K562 (cell line): ENCODE measurements around the gene EME2. TPM values are rescaled to one million over a fixed set of nuclear protein-coding genes. Genes with fewer than 3 reads are reported as not detected.
A peak's percentile ranks its signal among the peaks of the same experiment; 100 is the strongest.

ENCODE experiments used
- CSDE1 ChIP-seq, 2 experiments: fragments of 450-650 bp; IDR thresholded peaks; 2 replicates each; pipeline ENCODE4 v1.6.1; 2016; ENCODE audit warnings: mild to moderate bottlenecking in 1 of 2
- CTCF ChIP-seq, 3 experiments: IDR thresholded peaks in 2 of 3; conservative IDR thresholded peaks in 1 of 3; 2 replicates each; pipeline ENCODE4 v1.5.1; 2011 to 2012; ENCODE audit warnings: low read length in 3 of 3, mild to moderate bottlenecking in 3 of 3, control low read depth in 2 of 3, improper control_type of control experiment in 1 of 3, inconsistent platforms in 1 of 3, low read depth in 1 of 3, mixed read lengths in 1 of 3, moderate library complexity in 1 of 3; ENCODE audit not compliant: insufficient read depth in 2 of 3
- CTCFL ChIP-seq: IDR thresholded peaks from 2 replicates; pipeline ENCODE4 v1.6.1; 2011; ENCODE audit warnings: borderline replicate concordance, low read depth, mild to moderate bottlenecking, moderate library complexity, low read length; ENCODE audit not compliant: insufficient read depth, poor library complexity, severe bottlenecking
- EP400 ChIP-seq: fragments of 450-650 bp; IDR thresholded peaks from 2 replicates; pipeline ENCODE4 v1.6.1; 2017; ENCODE audit warnings: antibody characterized with exemption, mild to moderate bottlenecking, moderate library complexity
- ETV1 ChIP-seq: fragments of 450-650 bp; conservative IDR thresholded peaks from 2 replicates; pipeline ENCODE4 v1.6.1; 2016; ENCODE audit warnings: missing genetic modification characterization, control low read depth, low read depth, missing compliant biosample characterization
- L3MBTL2 ChIP-seq: fragments of 450-650 bp; IDR thresholded peaks from 2 replicates; pipeline ENCODE4 v1.6.1; 2016; ENCODE audit warnings: mild to moderate bottlenecking, moderate library complexity
- MNT ChIP-seq, 2 experiments: fragments of 450-650 bp; conservative IDR thresholded peaks; 2 replicates each; pipeline ENCODE4 v1.6.1; 2017; ENCODE audit warnings: mild to moderate bottlenecking in 2 of 2, moderate library complexity in 2 of 2
- MYC ChIP-seq, 2 experiments: fragments of 250-450 bp in 1 of 2; sonication (Bioruptor Pico) in 1 of 2; IDR thresholded peaks; 2 replicates each; pipeline versions ENCODE4 v1.5.1 to v1.6.1; 2012 to 2021; ENCODE audit warnings: low read depth in 2 of 2, borderline replicate concordance in 1 of 2, improper control_type of control experiment in 1 of 2, low read length in 1 of 2, mild to moderate bottlenecking in 1 of 2, moderate library complexity in 1 of 2
- POLR2B ChIP-seq: fragments of 450-650 bp; IDR thresholded peaks from 2 replicates; pipeline ENCODE4 v1.6.1; 2018; ENCODE audit warnings: low read depth; ENCODE audit not compliant: partially characterized antibody
- RAD21 ChIP-seq, 2 experiments: fragments of 250-450 bp in 1 of 2; fragments of 450-650 bp in 1 of 2; sonication (Bioruptor Pico) in 1 of 2; formaldehyde crosslinking in 1 of 2; IDR thresholded peaks in 1 of 2; conservative IDR thresholded peaks in 1 of 2; 2 replicates each; pipeline versions ENCODE4 v1.4.0 to v1.8.0; 2020 to 2022; ENCODE audit warnings: mild to moderate bottlenecking in 2 of 2, moderate library complexity in 1 of 2
- SAFB ChIP-seq: fragments of 200-400 bp; formaldehyde crosslinking; IDR thresholded peaks from 2 replicates; pipeline ENCODE4 v1.6.1; 2017; ENCODE audit warnings: low read depth, low read length, borderline replicate concordance
- SMC3 ChIP-seq: conservative IDR thresholded peaks from 2 replicates; pipeline ENCODE4 v1.6.1; 2011; ENCODE audit warnings: low read depth, low read length, improper control_type of control experiment; ENCODE audit not compliant: insufficient read depth
- SOX6 ChIP-seq: fragments of 450-650 bp; IDR thresholded peaks from 2 replicates; pipeline ENCODE4 v1.6.1; 2014; ENCODE audit warnings: mild to moderate bottlenecking
- STAG1 ChIP-seq: sonication (generic); formaldehyde crosslinking; IDR thresholded peaks from 2 replicates; pipeline ENCODE4 v1.5.0; 2020; ENCODE audit warnings: missing genetic modification reagents, borderline replicate concordance
- ZKSCAN1 ChIP-seq: fragments of 150-350 bp; IDR thresholded peaks from 2 replicates; pipeline ENCODE4 v1.6.1; 2016; ENCODE audit warnings: low read depth, low read length
- ZNF707 ChIP-seq: fragments of 250-450 bp; sonication (Bioruptor Pico); conservative IDR thresholded peaks from 2 replicates; pipeline ENCODE4 v1.8.0; 2022; ENCODE audit warnings: inconsistent platforms, mild to moderate bottlenecking, moderate library complexity
- ZNF740 ChIP-seq, 3 experiments: fragments of 200-800 bp in 1 of 3; sonication (Bioruptor generic) in 1 of 3; sonication (generic) in 1 of 3; formaldehyde crosslinking in 1 of 3; IDR thresholded peaks; 2 replicates each; pipeline versions ENCODE4 v1.6.1 to v1.8.0; 2016 to 2022; ENCODE audit warnings: mild to moderate bottlenecking in 2 of 3, missing compliant biosample characterization in 2 of 3, missing genetic modification characterization in 2 of 3, missing genetic modification reagents in 1 of 3
- polyA plus RNA-seq, 8 experiments: library from polyadenylated mRNA; depleted of rRNA in 4 of 8; stranded (reverse) in 5 of 8; unstranded in 3 of 8; fragments of >200 nt; fragmentation: Nextera tagmentation in 2 of 8; fragmentation: Illumina TruSeq in 1 of 8; extraction: Ambion mirVana in 2 of 8; extraction: Trizol in 1 of 8; gene quantifications; 2 replicates each; pipeline versions ENCODE4 v1.2.1 to v1.2.3, GENCODE V29; 2011 to 2014; ENCODE audit warnings: inconsistent platforms in 1 of 8, missing spikeins in 1 of 8
- total RNA-seq, 7 experiments: library from RNA; depleted of rRNA in 6 of 7; stranded (reverse); fragments of >200 nt in 6 of 7; fragmentation: Illumina TruSeq in 2 of 7; extraction: Trizol in 2 of 7; gene quantifications; 2 replicates each; pipeline versions ENCODE4 v1.2.1 to v1.2.3, GENCODE V29; 2011 to 2021; ENCODE audit warnings: low replicate concordance in 1 of 7

EME2 gene
- total and polyA plus RNA-seq, 9 of the 15 experiments (the other 6 are each of a cell fraction or from before 2014, with no cell fraction given) = 0.35 to 19.9 (median 3.5) TPM

GRCh38 chr16:1812732-1813163, 40.1 kb downstream of the EME2 start (continued):
- TF ChIP-seq CTCF (IDR thresholded peaks at IDR 0.05 in 2 of 3, conservative IDR thresholded peaks at IDR 0.05 in 1 of 3; ENCODE audit: insufficient read depth in 2 of 3, low read depth in 1 of 3, low read length in 3 of 3) = peak; percentile 91 to 98 (median 97)
- TF ChIP-seq ZKSCAN1 = peak; percentile 80; the same call in 1 of the 2 replicates
- TF ChIP-seq MNT (conservative IDR thresholded peaks at IDR 0.05) = peak; percentile 63 to 78
- TF ChIP-seq CTCFL = peak; percentile 86
- TF ChIP-seq ZNF740 (CRISPR knock-in tag; IDR thresholded peaks at IDR 0.05) = no peak
- no peak for TF ChIP-seq ZNF740 (tag; IDR thresholded peaks at IDR 0.05)
- TF ChIP-seq SAFB = peak; percentile 34; the same call in 1 of the 2 replicates
- no peak for TF ChIP-seq CSDE1 (IDR thresholded peaks at IDR 0.05)
- TF ChIP-seq SOX6 = peak; percentile 49; the same call in 1 of the 2 replicates
- peak; percentile 64; the same call in 1 of the 2 replicates for TF ChIP-seq EP400
- TF ChIP-seq RAD21 (CRISPR knock-in tag; conservative IDR thresholded peaks at IDR 0.05 in 1 of 2, IDR thresholded peaks at IDR 0.05 in 1 of 2) = peak; percentile 64 to 85
- no peak for TF ChIP-seq POLR2B
- peak; percentile 75 for TF ChIP-seq MYC (IDR thresholded peaks at IDR 0.05; ENCODE audit: low read depth, low read length)
- no peak for TF ChIP-seq MYC (CRISPR knock-in tag; IDR thresholded peaks at IDR 0.05; ENCODE audit: borderline replicate concordance, low read depth)
- TF ChIP-seq ETV1 (tag) = 0 out of 2 replicates have a peak, but pooled peaks have one; percentile 14
- TF ChIP-seq STAG1 (CRISPR knock-in tag) = peak; percentile 61; the same call in 1 of the 2 replicates
- TF ChIP-seq L3MBTL2 = peak; percentile 79
- TF ChIP-seq SMC3 = peak; percentile 78
- TF ChIP-seq ZNF707 = no peak
